Epithelial cell of proximal tubule (primary cell): ENCODE results near the gene MVB12B. TPM values are rescaled to one million over a fixed set of nuclear protein-coding genes. Genes with fewer than 3 reads are reported as not detected.

Experiments
- DNase-seq: peaks from one replicate; pipeline ENCODE4 v3.0.0-alpha.2; 2011; ENCODE audit warnings: low read depth
- H3K4me3 ChIP-seq: 2 replicates; pipeline ENCODE4 v1.5.1; 2011; ENCODE audit warnings: low read depth, mild to moderate bottlenecking, low read length
- CTCF ChIP-seq: conservative IDR thresholded peaks from 2 replicates; pipeline ENCODE4 v1.5.1; 2012; ENCODE audit warnings: low read depth, mild to moderate bottlenecking, low read length
- total RNA-seq: library from RNA; depleted of rRNA; stranded (reverse); fragments of >200 nt; gene quantifications from 2 replicates; pipeline ENCODE4 v1.2.3, GENCODE V29; 2015

MVB12B gene
- total RNA-seq, 1 donor from 2014 or later = 6.1 TPM

DNA sequence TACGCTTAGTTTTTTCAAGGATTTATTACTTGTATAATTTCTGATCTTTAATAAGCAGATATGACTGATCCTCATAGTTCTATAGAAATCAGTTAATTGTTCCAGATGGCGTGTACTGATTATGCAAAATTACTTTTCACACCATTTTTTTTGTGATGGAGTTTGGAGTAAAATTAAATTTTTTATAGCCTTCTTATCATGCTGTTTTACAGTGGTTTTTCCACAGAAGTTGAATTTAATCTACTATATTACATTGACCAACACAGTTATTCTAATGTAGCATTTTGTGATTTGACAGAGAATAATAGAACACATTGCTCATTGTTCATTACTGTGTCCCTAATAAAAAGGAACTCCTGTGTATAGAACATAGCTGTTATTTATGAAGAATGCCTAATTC, 111.1 kb downstream of the MVB12B start:
- DNase-seq = no peak
- TF ChIP-seq CTCF = no peak
- no peak overlapping the region for H3K4me3 ChIP-seq

DNA sequence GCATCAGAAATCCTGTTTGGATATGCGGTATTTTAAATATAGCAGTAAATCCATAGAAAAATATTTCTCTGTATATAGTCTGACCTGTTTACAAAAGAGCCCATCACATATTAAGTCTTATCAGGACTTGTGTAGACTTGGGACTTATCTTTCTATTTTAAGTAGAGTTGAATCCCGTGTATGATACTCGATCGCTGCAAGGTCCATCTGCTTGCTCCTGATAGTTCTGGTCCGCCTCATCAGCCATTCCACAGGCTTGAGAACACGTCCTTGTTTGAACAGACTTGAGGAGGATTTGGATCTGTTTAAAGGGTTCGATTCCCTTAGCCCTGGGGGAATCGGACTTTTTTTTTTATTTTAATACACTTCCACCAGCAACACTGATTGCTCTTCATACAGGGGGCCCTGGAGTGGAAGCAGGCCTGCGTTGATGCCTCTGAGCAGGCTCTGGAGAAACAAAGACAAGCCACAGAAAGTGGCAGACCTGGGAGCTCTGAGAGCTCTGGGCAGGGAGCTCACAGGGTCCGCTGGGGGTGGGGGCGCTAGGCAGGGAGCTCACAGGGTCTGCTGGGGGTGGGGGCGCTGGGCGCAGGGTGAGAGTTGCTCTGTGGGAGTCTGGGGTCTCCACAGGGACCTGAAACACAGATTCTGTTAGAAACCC, 112.2 kb downstream of the MVB12B start:
- DNase-seq = no peak
- no peak for TF ChIP-seq CTCF
- H3K4me3 ChIP-seq = no peak overlapping the region

- TF ChIP-seq CTCF = no peak
- H3K4me3 ChIP-seq = no peak overlapping the region
- no peak for DNase-seq
Measured at GRCh38 chr9:126439402-126439765, 112.8 kb downstream of the MVB12B start.

- TF ChIP-seq CTCF = no peak
- no peak for DNase-seq
Measured at GRCh38 chr9:126439883-126440653, 113.4 kb downstream of the MVB12B start.

DNA sequence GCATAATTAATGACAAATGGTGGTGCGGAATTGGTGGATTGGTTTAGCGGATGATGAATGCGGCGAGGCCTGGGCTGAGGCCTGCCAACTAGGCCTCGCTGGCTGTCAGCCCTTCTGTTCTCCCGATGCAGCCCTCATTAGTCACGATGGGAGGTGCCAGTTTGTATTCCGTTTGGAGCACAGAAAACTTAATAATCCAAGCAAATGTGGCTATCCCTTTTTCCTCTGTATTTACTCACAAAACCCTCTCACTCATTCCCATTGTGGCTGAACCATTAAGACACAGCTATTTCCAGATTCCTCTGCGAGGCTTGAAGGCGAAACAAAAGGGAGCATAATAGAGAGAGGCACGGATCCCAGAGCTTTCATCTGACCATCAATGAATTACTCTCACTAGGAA, 114.3 kb downstream of the MVB12B start:
- no peak for DNase-seq
- H3K4me3 ChIP-seq = no peak overlapping the region
- TF ChIP-seq CTCF = no peak

More at GRCh38 chr9:126439883-126440653, 113.4 kb downstream of the MVB12B start:
- no peak overlapping the region for H3K4me3 ChIP-seq

DNA sequence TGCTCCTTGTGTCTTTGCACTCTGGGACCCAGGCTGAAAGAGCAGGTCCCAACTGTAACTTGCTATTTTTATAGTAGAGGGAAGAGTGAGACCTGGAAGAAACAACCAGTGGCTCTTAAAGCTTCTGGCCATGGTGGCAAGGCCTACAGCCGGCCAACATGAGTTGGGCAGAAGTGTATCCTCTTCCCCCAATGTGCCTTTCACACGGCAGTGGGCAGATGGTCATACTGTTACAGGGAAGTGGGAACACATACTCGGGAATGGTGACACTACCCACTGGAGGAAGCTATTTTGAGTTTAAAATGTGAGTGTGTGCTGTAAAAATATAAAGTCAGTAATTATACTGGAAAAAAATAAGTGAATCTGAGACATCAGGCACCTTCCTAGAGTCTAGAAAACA, 116.0 kb downstream of the MVB12B start:
- TF ChIP-seq CTCF = no peak
- no peak for DNase-seq
- no peak overlapping the region for H3K4me3 ChIP-seq
